HG03103 (cell line): ENCODE data around the gene EMID1.

Experiments
- ATAC-seq: cut with Tn5 transposase; IDR thresholded peaks from one replicate; pipeline ENCODE4 v1.9.1; 2021; ENCODE audit warnings: low read depth; ENCODE audit not compliant: unreplicated experiment

The EMID1 gene

GRCh38 chr22:29258407-29259252 is 52.9 kb downstream of the EMID1 start:
- no peak for ATAC-seq

GRCh38 chr22:29259253-29259899 is 53.7 kb downstream of the EMID1 start:
- no peak for ATAC-seq

GRCh38 chr22:29260031-29260560 is 54.4 kb downstream of the EMID1 start:
- ATAC-seq = no peak

GRCh38 chr22:29260601-29261315 is 55.1 kb downstream of the EMID1 start:
- ATAC-seq = no peak

GRCh38 chr22:29263791-29264276 is 58.1 kb downstream of the EMID1 start:
- no peak for ATAC-seq

GRCh38 chr22:29265305-29265704 is 59.6 kb downstream of the EMID1 start:
- no peak for ATAC-seq

GRCh38 chr22:29265929-29266328 is 60.2 kb downstream of the EMID1 start:
- no peak for ATAC-seq

GRCh38 chr22:29266564-29267461 is 61.1 kb downstream of the EMID1 start:
- no peak for ATAC-seq

- no peak for ATAC-seq
These were observed 61.8 kb downstream of the EMID1 start for GRCh38 chr22:29267462-29267857.

GRCh38 chr22:29267858-29268510 is 62.3 kb downstream of the EMID1 start, which contains the start of the genes EWSR1 and RHBDD3:
TSS of gene EWSR1 (plus strand) at chr22:29268268. CDS start at chr22:29268337, 69 bp downstream.
TSS of gene RHBDD3 (minus strand) at chr22:29267981. CDS start at chr22:29265626, 2,355 bp downstream.
- ATAC-seq = peak; percentile 59

GRCh38 chr22:29268511-29269229 is 63.0 kb downstream of the EMID1 start:
- ATAC-seq = no peak

- no peak for ATAC-seq
These were observed 63.5 kb downstream of the EMID1 start for GRCh38 chr22:29269230-29269604.

GRCh38 chr22:29269731-29270474 is 64.2 kb downstream of the EMID1 start:
- ATAC-seq = no peak

GRCh38 chr22:29270475-29271271 is 65.0 kb downstream of the EMID1 start:
- no peak for ATAC-seq

GRCh38 chr22:29272624-29273023 is 66.9 kb downstream of the EMID1 start:
- ATAC-seq = no peak

GRCh38 chr22:29275167-29275566 is 69.5 kb downstream of the EMID1 start:
- ATAC-seq = no peak
